NCI-H526 (cell line): ENCODE results near the gene VDAC1.
"Not testable (repeated sequence)": the region's sequence is repeated elsewhere in the genome, so short reads cannot be mapped to it uniquely, and the experiment has no call there.

ENCODE experiments used
- DNase-seq, 2 experiments: peaks; one replicate each; lab custom pipeline; 2025; lab: John Stamatoyannopoulos, UW

VDAC1 gene

GRCh38 chr5:133967698-133968203 lies 37.0 kb downstream of the VDAC1 start:
- DNase-seq = no peak

GRCh38 chr5:133967124-133967523 lies 37.7 kb downstream of the VDAC1 start:
- DNase-seq = no peak

- DNase-seq = no peak
Observed at GRCh38 chr5:133966090-133966489, 38.7 kb downstream of the VDAC1 start.

GRCh38 chr5:133963493-133964128 lies 41.2 kb downstream of the VDAC1 start:
- DNase-seq = no peak

- no peak for DNase-seq
Observed at GRCh38 chr5:133962801-133963476, 41.8 kb downstream of the VDAC1 start.

GRCh38 chr5:133962131-133962530 lies 42.6 kb downstream of the VDAC1 start:
- no peak for DNase-seq

GRCh38 chr5:133959643-133960042 lies 45.1 kb downstream of the VDAC1 start:
- no peak for DNase-seq

- DNase-seq = no peak
Observed at GRCh38 chr5:133957591-133957990, 47.2 kb downstream of the VDAC1 start.

GRCh38 chr5:133957080-133957479 lies 47.7 kb downstream of the VDAC1 start:
- no peak for DNase-seq

GRCh38 chr5:133956196-133956595 lies 48.6 kb downstream of the VDAC1 start:
- DNase-seq = not testable (repeated sequence)

- DNase-seq = no peak
Observed at GRCh38 chr5:133953568-133954145, 51.1 kb downstream of the VDAC1 start.

GRCh38 chr5:133952729-133953567 lies 51.8 kb downstream of the VDAC1 start:
- no peak for DNase-seq

- DNase-seq = no peak
Observed at GRCh38 chr5:133950821-133951612, 53.8 kb downstream of the VDAC1 start.

- no peak for DNase-seq
Observed at GRCh38 chr5:133948721-133949120, 56.1 kb downstream of the VDAC1 start.

- no peak for DNase-seq
Observed at GRCh38 chr5:133947431-133947841, 57.3 kb downstream of the VDAC1 start.

GRCh38 chr5:133945568-133945967 lies 59.2 kb downstream of the VDAC1 start:
- DNase-seq = no peak

GRCh38 chr5:133944263-133945185 lies 60.3 kb downstream of the VDAC1 start:
- peak; percentile 8 to 68 for DNase-seq

GRCh38 chr5:133943475-133943817 lies 61.3 kb downstream of the VDAC1 start:
- DNase-seq = no peak

- DNase-seq = no peak
Observed at GRCh38 chr5:133942614-133943474, 61.9 kb downstream of the VDAC1 start.
